HG02763 (cell line): ENCODE data around the gene FILIP1L.

Experiments used
- ATAC-seq: cut with Tn5 transposase; IDR thresholded peaks from one replicate; pipeline ENCODE4 v1.9.1; 2021; ENCODE audit warnings: mild to moderate bottlenecking, moderate library complexity; ENCODE audit not compliant: unreplicated experiment

FILIP1L gene

DNA sequence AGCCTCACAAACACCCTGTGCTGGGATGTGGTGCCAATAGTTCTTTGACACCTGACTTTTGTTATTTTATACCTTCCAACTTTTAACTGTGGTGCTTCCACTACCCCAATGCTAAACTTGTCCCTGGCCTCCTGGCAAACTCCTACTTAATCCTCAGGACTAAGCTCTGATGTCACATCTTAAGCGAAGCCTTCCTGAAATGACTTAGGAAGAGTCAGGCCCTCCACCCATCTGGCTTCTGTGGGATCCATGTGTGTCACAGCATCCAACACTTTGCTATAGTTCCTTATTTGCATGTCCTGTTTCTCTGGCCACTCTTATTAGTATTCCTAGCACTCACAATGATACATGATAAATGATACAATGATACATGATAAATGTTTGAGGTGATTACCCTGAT lies 133.2 kb downstream of the FILIP1L start:
- no peak for ATAC-seq

DNA sequence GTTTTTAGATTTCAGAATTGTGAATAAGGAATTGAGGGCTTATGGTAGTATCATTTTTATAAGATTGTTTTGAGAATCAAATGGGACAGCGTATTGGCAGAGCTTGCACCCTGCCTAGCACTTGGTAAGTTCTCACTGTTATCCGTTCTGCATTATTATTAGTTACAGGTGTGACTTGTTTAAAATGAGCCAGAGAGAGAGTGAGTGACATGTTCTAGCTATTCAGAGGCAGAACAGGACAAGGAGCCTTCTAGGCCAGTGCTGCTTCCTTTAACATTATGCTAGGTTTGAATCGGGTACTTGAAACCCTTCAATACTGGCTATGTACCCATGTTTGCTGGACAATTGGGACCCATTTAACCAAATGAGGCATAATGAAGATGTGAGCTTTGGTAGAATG lies 133.7 kb downstream of the FILIP1L start:
- ATAC-seq = no peak

GRCh38 chr3:99978221-99978620 lies 136.1 kb downstream of the FILIP1L start:
- ATAC-seq = no peak

DNA sequence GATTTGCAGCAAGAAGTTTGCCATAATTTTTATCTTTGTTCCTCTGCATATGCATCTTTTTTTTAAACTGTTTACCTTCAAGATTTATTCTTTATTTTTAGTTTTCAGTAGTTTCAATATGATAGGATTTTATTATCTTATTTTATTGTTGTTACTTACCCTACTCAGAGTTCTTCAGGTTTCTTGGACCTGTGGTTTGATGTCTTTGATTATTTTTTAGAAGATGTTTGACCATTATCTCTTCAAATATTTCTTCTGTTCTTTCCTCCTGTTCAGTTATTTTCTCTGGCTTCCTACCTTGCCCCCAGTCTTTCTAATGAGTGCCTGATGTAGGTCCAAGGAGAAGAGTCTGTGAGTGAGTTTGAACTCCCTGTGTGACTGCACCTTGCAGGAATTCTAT lies 137.7 kb downstream of the FILIP1L start:
- ATAC-seq = no peak

DNA sequence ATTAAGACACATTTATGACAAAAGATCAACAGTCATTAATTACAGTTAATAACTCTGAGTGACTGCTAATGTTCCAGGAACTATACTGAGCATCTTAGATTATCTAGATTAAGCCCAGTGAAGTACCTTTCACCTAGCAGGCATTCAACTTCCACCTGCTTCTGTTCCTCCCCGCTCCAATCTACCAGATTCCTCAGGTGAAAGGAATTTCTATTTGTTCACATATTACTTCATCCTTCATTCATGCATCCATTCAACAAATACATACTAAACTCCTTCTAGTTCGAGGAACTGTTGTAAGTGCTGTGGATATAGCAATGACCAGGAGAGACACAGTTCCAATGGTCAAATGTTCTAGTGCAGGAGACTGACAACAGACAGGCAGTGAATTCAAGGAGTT lies 139.3 kb downstream of the FILIP1L start:
- ATAC-seq = no peak

DNA sequence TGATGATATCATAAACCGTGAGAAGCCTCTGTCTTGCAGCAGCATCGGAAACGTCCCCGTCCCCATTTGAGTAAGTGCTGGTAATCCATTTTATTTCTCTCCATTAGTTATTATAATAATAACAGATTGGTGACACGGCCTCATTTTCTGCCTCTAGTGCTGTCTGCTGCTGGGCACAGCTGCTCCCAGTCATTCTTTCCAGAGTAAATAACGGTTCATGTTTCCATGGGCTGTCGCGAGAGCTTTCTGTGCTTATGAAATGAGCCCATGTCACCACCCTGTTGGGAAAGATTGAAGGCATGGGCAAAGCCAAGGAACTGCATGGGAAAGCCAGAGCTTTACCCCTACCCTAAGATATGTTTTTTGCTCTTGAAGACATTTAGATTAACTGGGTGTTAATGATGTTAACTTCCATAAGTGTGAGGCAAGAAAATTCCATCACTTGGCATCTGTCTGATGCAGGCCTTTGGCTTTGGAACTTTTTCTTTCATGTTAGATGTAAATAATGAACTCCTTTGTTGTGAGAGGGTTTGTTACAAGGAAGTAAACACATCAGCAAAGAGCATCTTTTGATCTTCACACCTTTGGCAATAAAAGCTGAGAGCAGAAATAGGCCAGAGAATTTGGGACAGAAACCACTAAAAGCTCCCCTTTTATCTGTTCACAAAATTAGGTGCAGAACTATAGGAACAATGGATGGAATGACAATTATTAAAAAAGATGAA lies 141.8 kb downstream of the FILIP1L start:
- no peak for ATAC-seq

DNA sequence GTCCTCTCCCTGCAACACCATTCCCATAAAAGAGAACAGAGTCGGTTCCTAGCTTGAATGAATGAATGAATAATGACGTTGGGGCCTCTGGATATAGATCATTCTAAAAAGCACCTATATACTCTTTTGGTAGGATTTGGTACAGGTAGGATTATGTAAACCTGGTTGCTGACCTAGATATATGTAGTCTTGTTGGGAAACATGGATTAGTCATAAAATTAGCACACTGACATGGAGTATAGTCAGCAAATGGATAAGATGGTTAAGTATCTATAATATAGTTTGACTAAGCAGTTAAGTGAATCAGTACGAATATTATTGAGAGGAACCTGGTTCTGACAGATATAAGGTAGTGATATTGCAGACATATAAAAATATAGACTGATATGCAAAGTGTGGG lies 142.5 kb downstream of the FILIP1L start:
- ATAC-seq = no peak

DNA sequence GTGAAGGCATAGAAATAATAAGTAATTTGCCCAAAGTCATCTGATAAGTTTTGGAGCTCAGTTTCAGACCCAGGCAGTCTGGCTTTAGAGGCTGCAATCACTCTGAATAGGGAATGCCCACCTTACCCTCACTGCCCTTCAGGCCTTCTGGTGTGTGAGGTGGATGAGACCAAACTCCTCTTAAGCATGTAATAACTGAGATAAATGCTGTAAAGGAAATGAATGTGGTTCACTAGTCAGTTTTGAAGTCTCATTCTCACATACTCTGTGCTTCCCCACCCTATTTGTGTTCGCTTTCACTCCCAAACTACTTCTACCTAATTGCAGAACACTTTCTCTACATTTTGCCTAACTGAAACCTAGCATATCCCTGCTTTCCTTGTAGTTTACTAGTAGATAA lies 144.1 kb downstream of the FILIP1L start:
- ATAC-seq = peak; percentile 86

DNA sequence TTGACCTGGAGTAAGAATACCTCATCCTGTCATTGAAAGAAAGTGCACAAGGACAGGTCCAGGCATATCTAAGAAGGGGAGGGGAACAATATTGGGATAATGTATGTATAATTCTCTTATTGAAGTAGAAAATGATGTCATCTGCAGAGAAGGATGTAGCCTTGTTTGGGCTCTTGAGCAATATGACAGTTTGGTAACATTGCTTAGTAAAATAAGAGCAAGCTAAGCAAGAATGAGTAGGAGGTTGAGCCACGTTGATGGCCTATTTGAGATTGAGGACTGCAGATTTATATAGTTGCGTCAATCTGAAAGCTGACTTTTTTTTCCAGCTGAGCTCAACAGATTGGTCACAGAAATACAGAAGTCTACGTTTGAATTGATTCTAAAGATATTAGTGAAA lies 145.2 kb downstream of the FILIP1L start:
- ATAC-seq = no peak

GRCh38 chr3:99967796-99968195 lies 146.5 kb downstream of the FILIP1L start:
- ATAC-seq = no peak

- ATAC-seq = no peak
Observed at GRCh38 chr3:99966662-99967416, 147.5 kb downstream of the FILIP1L start.

- no peak for ATAC-seq
Observed at GRCh38 chr3:99965681-99966408, 148.5 kb downstream of the FILIP1L start.

DNA sequence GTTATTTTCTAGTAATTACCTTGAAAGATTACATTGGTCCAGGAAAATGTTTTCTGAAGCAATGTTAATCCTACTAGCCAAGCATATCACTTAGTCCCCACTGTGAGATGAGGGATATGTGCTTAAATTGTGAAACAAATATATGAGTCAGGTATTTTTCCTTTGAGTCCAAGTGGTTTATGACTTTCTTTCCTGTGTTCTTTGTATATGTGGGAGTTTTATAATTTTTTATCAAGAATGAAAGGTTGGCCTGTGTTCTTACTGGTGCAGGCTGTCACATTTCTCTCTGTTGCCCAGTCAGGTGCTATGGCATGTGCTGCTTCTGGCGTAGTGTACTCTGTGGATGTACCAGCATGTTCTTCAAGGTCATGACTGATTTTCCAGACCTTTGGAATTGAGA lies 149.2 kb downstream of the FILIP1L start:
- ATAC-seq = no peak

DNA sequence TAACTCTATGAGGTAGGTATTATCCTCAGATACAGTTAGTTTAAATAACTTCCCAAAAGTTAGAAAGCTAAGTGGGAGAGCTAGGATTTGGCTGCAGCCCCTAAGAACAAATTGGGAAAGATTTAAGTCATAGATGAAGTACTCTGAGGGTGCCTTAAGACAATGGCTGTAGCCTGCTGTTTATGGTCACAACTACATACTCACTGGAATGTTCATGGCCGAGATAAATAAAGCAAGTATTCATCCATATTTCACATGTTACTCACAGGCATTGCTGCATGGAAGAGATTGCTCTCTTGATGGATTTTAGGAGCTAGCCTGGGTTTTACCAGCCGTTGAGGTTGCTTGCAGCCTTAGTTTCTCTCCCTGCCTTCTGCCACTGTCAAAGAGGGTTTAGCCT lies 151.6 kb downstream of the FILIP1L start:
- no peak for ATAC-seq

DNA sequence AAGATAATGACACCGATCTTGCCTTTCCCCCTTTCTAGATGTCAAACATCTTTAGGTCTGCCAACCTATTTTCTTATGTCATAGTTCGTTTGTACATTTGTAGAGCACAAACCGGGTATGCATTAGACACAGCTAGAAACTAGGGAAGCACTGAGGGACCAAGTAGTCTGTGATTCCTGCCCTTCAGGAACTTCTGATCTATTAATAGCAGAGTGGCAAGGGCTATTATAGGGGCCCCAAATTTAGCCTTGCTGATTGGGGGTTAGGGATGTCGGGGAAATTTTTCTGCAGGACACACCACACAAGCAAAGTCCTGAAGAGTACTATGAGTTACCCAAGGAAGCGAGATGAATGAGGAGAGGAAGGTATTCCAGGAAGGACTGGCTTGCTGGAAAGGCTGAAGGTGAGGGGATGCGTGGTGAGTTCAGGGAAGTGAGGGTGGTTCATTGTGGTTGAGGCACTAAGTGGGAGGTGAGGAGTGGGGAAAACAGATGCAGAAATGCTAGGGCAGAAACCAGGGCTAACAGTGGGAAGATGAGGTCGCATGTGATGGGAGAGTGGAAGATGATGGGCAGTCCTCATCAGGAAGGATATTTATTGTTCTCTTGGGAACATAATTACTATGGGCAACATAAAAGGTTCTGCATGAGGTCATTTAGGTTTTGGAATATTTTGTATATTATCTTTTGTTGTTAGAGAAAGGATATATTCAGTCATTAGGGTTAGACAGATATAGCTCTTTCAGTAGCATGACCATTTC lies 152.4 kb downstream of the FILIP1L start:
- no peak for ATAC-seq

- ATAC-seq = no peak
Observed at GRCh38 chr3:99960941-99961340, 153.4 kb downstream of the FILIP1L start.

DNA sequence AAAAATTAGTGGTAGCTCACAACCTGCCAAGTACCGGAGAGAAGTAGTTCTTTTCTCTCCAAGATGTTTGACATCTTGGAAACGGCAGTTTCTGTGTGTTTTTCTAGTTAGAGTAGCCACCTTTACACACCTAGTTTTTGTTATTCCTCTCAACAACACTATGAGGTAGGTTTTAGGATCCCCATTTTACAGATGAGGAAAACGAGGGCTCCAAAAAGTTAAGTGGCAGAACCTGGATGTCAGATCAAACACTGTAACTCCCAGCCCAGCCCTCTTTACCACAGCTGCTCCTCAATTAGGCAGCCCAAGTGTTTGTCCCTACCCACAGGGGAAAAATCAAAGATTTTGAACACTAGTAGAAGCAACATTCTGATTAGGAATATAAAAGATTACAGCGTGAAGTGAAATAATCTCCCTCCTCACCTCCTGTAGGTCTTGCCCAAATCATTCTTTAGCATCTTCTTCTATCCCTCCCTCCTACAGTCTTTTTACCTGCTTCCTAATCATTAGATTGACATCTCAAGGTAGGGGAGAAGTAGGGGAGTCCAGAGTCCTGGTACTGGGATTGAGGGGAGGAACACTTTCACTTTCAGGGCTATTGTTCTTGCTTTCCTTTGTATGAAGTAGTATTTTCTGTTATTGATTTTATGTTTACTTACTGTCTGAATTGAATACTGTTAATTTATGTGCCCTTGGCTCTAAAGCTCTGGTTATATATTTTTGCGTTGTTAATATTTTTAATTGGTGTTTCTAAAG lies 154.0 kb downstream of the FILIP1L start:
- no peak for ATAC-seq

DNA sequence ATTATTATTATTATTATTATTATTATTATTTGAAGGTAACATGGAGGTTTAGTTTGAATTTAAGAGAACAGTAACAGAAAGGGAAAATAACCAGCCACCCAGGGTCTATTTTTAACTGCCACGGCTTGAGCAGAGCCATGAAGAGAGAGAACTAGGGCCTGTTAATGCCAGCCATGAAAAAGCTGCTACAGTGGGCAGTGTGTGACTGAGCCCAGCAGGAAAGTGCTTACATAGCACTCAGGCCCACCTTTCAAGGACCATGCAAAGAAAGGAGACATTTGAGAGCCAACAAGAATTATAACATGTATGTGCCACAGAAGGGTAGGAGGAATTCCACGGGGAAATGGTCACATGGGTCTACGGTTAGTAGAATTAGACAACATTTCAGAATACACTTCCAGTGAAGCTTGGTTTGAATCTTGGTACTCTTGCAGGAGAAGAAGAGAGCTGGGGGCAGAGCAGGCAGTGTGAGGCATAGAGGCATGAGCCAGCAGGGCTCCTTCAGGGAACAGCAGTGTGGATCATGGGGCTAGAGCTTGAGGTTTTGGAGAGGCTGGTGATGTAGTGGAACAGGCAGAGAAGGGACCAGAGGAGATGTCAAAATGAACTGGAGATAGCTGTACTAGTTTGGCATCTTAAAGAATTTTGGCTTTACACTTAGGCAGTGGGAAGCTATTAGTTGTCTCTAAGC lies 155.9 kb downstream of the FILIP1L start:
- ATAC-seq = no peak

DNA sequence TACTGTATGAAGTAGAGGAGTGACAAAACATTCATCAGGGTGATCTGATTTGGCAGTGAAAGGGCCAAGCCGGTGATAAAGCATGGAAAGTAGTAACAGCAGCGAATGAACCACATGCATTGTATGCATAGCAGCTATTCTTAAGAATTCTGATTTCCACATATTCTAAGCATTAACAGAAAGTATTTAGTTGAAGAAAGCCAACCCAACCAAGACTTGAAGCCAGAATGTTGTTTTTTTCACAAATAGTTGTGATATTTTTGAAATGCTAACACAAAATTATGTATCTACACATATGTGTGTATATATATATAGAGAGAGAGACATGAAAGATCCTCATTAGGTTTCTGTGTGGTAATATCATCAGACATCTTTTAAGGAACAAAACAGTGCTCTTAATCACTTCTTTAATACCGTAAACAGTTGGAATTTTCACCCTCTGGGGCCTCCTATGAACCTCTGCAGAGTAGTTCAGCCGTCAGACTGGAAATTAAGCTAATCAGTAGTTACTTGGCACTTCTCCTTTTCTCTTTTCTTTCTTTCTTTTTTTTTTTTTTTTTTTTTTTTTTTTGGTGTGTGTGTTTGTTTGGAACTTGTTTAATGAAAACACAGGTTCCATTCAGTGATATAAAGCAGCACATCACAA lies 157.0 kb downstream of the FILIP1L start:
- no peak for ATAC-seq
